GM23248 (cell line): Measurements from ENCODE around the gene EXD3.

ENCODE experiments used
- EZH2 ChIP-seq: fragments of 200-600 bp; sonication (generic); IDR thresholded peaks from 2 replicates; pipeline ENCODE4 v1.6.1; 2018; ENCODE audit warnings: antibody characterized with exemption, mild to moderate bottlenecking; ENCODE audit not compliant: insufficient read depth, poor library complexity, severe bottlenecking
- EZH2phosphoT487 ChIP-seq: fragments of 200-600 bp; sonication (generic); IDR thresholded peaks from 2 replicates; pipeline ENCODE4 v1.6.1; 2018; ENCODE audit warnings: antibody characterized with exemption, moderate library complexity, mild to moderate bottlenecking, low read depth; ENCODE audit not compliant: insufficient read depth

GRCh38 chr9:137319739-137320551 is 103.0 kb downstream of the EXD3 start:
- no peak for TF ChIP-seq EZH2
- TF ChIP-seq EZH2phosphoT487 = no peak
